Mesenchymal stem cell (in vitro differentiated cells and primary cell): ENCODE data around the gene KIF17.

Experiments used
- DNase-seq: peaks from one replicate; pipeline ENCODE4 v3.0.0-alpha.2; 2013
- H2AFZ ChIP-seq: one replicate; pipeline ENCODE4 v1.6.1; 2013; ENCODE audit warnings: low read depth, mild to moderate bottlenecking, control low read depth, inconsistent platforms, low read length, moderate library complexity
- H2AK5ac ChIP-seq: 2 replicates; pipeline ENCODE4 v1.6.1; 2013; ENCODE audit warnings: low read length, moderate library complexity, mild to moderate bottlenecking, inconsistent platforms; ENCODE audit not compliant: severe bottlenecking
- H2BK120ac ChIP-seq: one replicate; pipeline ENCODE4 v1.6.1; 2013; ENCODE audit warnings: low read depth, mild to moderate bottlenecking, inconsistent platforms, low read length, moderate library complexity
- H2BK12ac ChIP-seq, 2 experiments: one replicate each; pipeline ENCODE4 v1.6.1; 2013; ENCODE audit warnings: inconsistent platforms in 2 of 2, low read length in 2 of 2, mild to moderate bottlenecking in 2 of 2, moderate library complexity in 2 of 2, control low read depth in 1 of 2
- H2BK15ac ChIP-seq: one replicate; pipeline ENCODE4 v1.6.1; 2013; ENCODE audit warnings: mild to moderate bottlenecking, low read depth, inconsistent platforms; ENCODE audit not compliant: poor library complexity, severe bottlenecking
- H2BK5ac ChIP-seq: 2 replicates; pipeline ENCODE4 v1.6.1; 2013; ENCODE audit warnings: low read depth, mild to moderate bottlenecking, low read length, control low read depth, inconsistent platforms; ENCODE audit not compliant: poor library complexity, severe bottlenecking
- H3K14ac ChIP-seq, 2 experiments: one replicate each; pipeline ENCODE4 v1.6.1; 2013; ENCODE audit warnings: inconsistent platforms in 2 of 2, low read length in 2 of 2, control low read depth in 1 of 2, mild to moderate bottlenecking in 1 of 2, moderate library complexity in 1 of 2
- H3K18ac ChIP-seq, 2 experiments: one replicate each; pipeline ENCODE4 v1.6.1; 2013; ENCODE audit warnings: inconsistent platforms in 2 of 2, low read length in 2 of 2, control low read depth in 1 of 2, low read depth in 1 of 2, mild to moderate bottlenecking in 1 of 2
- H3K23ac ChIP-seq, 2 experiments: one replicate each; pipeline ENCODE4 v1.6.1; 2013; ENCODE audit warnings: inconsistent platforms in 2 of 2, low read length in 2 of 2, mild to moderate bottlenecking in 2 of 2, moderate library complexity in 2 of 2, control low read depth in 1 of 2
- H3K27ac ChIP-seq: 2 replicates; pipeline ENCODE4 v1.5.1; 2013; ENCODE audit warnings: mild to moderate bottlenecking, moderate library complexity, low read length, control low read depth, inconsistent platforms; ENCODE audit not compliant: poor library complexity, severe bottlenecking
- H3K27me3 ChIP-seq, 2 experiments: 2 replicates each; pipeline versions ENCODE4 v1.6.1 to v1.7.0; 2013; ENCODE audit warnings: low read length in 2 of 2, mild to moderate bottlenecking in 2 of 2, moderate library complexity in 2 of 2, control low read depth in 1 of 2, inconsistent platforms in 1 of 2; ENCODE audit not compliant: control insufficient read depth in 1 of 2, insufficient read depth in 1 of 2
- H3K36me3 ChIP-seq, 2 experiments: 2 replicates each; pipeline versions ENCODE4 v1.6.1 to v1.7.0; 2013; ENCODE audit warnings: low read length in 2 of 2, control low read depth in 1 of 2, inconsistent platforms in 1 of 2, low read depth in 1 of 2, mild to moderate bottlenecking in 1 of 2; ENCODE audit not compliant: insufficient read depth in 2 of 2, control insufficient read depth in 1 of 2
- H3K4ac ChIP-seq, 2 experiments: one replicate each; pipeline ENCODE4 v1.6.1; 2013; ENCODE audit warnings: inconsistent platforms in 2 of 2, low read length in 2 of 2, mild to moderate bottlenecking in 2 of 2, moderate library complexity in 2 of 2, control low read depth in 1 of 2, low read depth in 1 of 2
- H3K4me1 ChIP-seq: 2 replicates; pipeline ENCODE4 v1.6.1; 2013; ENCODE audit warnings: low read depth, low read length, control low read depth; ENCODE audit not compliant: control insufficient read depth, insufficient read depth
- H3K4me2 ChIP-seq: 2 replicates; pipeline ENCODE4 v1.6.1; 2013; ENCODE audit warnings: low read length, mild to moderate bottlenecking, inconsistent platforms; ENCODE audit not compliant: poor library complexity, severe bottlenecking
- H3K4me3 ChIP-seq, 2 experiments: 2 replicates each; pipeline versions ENCODE4 v1.5.1 to v1.7.0; 2013; ENCODE audit warnings: low read length in 2 of 2, mild to moderate bottlenecking in 2 of 2, control low read depth in 1 of 2, low read depth in 1 of 2; ENCODE audit not compliant: insufficient read depth in 1 of 2
- H3K79me1 ChIP-seq: replicated peaks from 2 replicates; pipeline ENCODE4 v1.6.1; 2013; ENCODE audit warnings: mild to moderate bottlenecking, control low read depth, low read length, inconsistent platforms; ENCODE audit not compliant: poor library complexity, severe bottlenecking
- H3K9ac ChIP-seq: 2 replicates; pipeline ENCODE4 v1.7.0; 2013; ENCODE audit warnings: mild to moderate bottlenecking, low read length, moderate library complexity
- H3K9me3 ChIP-seq: 2 replicates; pipeline ENCODE4 v1.7.0; 2013; ENCODE audit warnings: mild to moderate bottlenecking, low read length; ENCODE audit not compliant: control insufficient read depth
- H4K8ac ChIP-seq: one replicate; pipeline ENCODE4 v1.6.1; 2013; ENCODE audit warnings: inconsistent platforms, mild to moderate bottlenecking, low read length, moderate library complexity
- H4K91ac ChIP-seq: one replicate; pipeline ENCODE4 v1.6.1; 2013; ENCODE audit warnings: mild to moderate bottlenecking, low read length, inconsistent platforms
- WGBS: methylation state at CpG from one replicate; pipeline ENCODE4 v1.1.7; 2013; ENCODE audit warnings: mixed read lengths; 5-methylcytosine and 5-hydroxymethylcytosine counted together

Gene KIF17

GRCh38 chr1:20640183-20640597, 77.6 kb downstream of the KIF17 start:
- Histone ChIP-seq H2AK5ac (no peak overlapping the region), H3K27me3 (no peaks in the 10 kb centered on the region), H3K79me1 (peaks cover 17% of the 10 kb centered on the region), H3K23ac (no peak overlapping the region), H3K18ac (no peak overlapping the region), H3K4ac (peak overlapping the region in 1 of 2 experiments; percentile 9), H3K36me3 (peaks cover 70 to 85% of the 10 kb centered on the region in 2 experiments), H4K91ac (no peak overlapping the region), H2BK12ac (no peak overlapping the region), H3K4me2 (no peak overlapping the region), H2BK120ac (no peak overlapping the region), H2AFZ (no peak overlapping the region), H3K27ac (no peak overlapping the region), H3K4me3 (no peak overlapping the region), H3K9me3 (no peaks in the 10 kb centered on the region), H3K4me1 (peaks cover 1% of the 10 kb centered on the region), H2BK15ac (no peak overlapping the region), H2BK5ac (no peak overlapping the region), H4K8ac (no peak overlapping the region), H3K14ac (no peak overlapping the region), H3K9ac (no peak overlapping the region)
- WGBS: 28% methylated on average over 4 of the region's 6 CpGs
- peak; percentile 57 for DNase-seq

GRCh38 chr1:20636785-20637347, 80.9 kb downstream of the KIF17 start:
- H2BK12ac ChIP-seq: no peak overlapping the region
- H3K4me3 ChIP-seq: no peak overlapping the region
- H2AFZ ChIP-seq: no peak overlapping the region
- no peak overlapping the region for H3K23ac ChIP-seq
- no peak overlapping the region for H2BK15ac ChIP-seq
- peaks cover 48 to 53% of the 10 kb centered on the region in 2 experiments for H3K36me3 ChIP-seq
- no peaks in the 10 kb centered on the region for H3K9me3 ChIP-seq
- WGBS: 93% methylated on average over 8 of the region's 8 CpGs
- no peak overlapping the region for H3K27ac ChIP-seq
- H3K9ac ChIP-seq: no peak overlapping the region
- H3K18ac ChIP-seq: no peak overlapping the region
- H2BK120ac ChIP-seq: no peak overlapping the region
- no peak overlapping the region for H3K4me2 ChIP-seq
- no peak overlapping the region for H3K4ac ChIP-seq
- no peak overlapping the region for H2AK5ac ChIP-seq
- H4K8ac ChIP-seq: no peak overlapping the region
- H2BK5ac ChIP-seq: no peak overlapping the region
- peaks cover 19% of the 10 kb centered on the region for H3K79me1 ChIP-seq
- peaks cover 8% of the 10 kb centered on the region for H3K4me1 ChIP-seq
- H3K14ac ChIP-seq: no peak overlapping the region
- H3K27me3 ChIP-seq: no peaks in the 10 kb centered on the region
- no peak for DNase-seq
- H4K91ac ChIP-seq: no peak overlapping the region

DNA sequence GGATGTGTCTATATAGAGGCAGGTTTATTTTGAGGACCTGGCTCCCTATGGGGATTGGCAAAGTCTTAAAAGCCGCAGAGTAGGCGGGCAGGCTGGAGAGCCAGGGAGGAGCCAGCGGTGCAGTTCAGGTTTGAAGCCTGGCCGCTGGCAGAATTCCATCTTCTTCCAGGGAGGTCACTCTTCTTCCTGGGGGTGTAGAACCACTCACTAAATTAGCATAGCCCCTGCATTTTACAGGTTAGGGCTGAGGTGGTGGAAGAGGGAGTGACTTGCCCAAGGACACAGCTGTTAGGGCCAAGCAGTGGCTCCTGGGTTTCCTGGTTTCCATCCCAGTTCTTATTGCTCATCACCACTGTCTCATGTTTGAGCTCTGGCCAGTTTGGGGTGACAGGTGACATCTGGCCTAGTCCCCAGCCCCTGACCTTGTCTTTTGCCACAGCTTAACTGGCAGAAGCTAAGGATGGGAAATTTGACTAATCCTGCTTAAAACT, 83.2 kb downstream of the KIF17 start:
- 14% methylated on average over 4 of the region's 4 CpGs for WGBS
- Histone ChIP-seq H2AFZ (no peak overlapping the region), H3K36me3 (peaks cover 28 to 32% of the 10 kb centered on the region in 2 experiments), H2BK12ac (no peak overlapping the region), H3K27me3 (no peaks in the 10 kb centered on the region), H3K27ac (no peak overlapping the region), H2BK120ac (no peak overlapping the region), H3K4me2 (peak overlapping the region; percentile 87), H3K4me3 (peak overlapping the region in 1 of 2 experiments; percentile 83), H2BK5ac (no peak overlapping the region), H4K8ac (no peak overlapping the region), H3K79me1 (peaks cover 11% of the 10 kb centered on the region), H3K4me1 (peaks cover 8% of the 10 kb centered on the region), H3K9me3 (no peaks in the 10 kb centered on the region), H2BK15ac (no peak overlapping the region), H3K9ac (peak overlapping the region; percentile 80), H3K18ac (no peak overlapping the region), H4K91ac (no peak overlapping the region), H3K4ac (no peak overlapping the region), H3K14ac (no peak overlapping the region), H2AK5ac (no peak overlapping the region), H3K23ac (no peak overlapping the region)
- peak; percentile 54 for DNase-seq

- Histone ChIP-seq H3K79me1 (peaks cover 11% of the 10 kb centered on the region), H3K4me3 (peak overlapping the region; percentile 37 to 83), H3K18ac (no peak overlapping the region), H3K14ac (no peak overlapping the region), H3K23ac (no peak overlapping the region), H3K4me2 (peak overlapping the region; percentile 87), H4K8ac (peak overlapping the region; percentile 45), H3K27me3 (no peaks in the 10 kb centered on the region), H3K9ac (peak overlapping the region; percentile 80), H4K91ac (no peak overlapping the region), H3K4me1 (peaks cover 8% of the 10 kb centered on the region), H2BK12ac (no peak overlapping the region), H3K36me3 (peaks cover 23 to 27% of the 10 kb centered on the region in 2 experiments), H3K9me3 (no peaks in the 10 kb centered on the region), H2BK5ac (no peak overlapping the region), H2BK120ac (no peak overlapping the region), H2AFZ (peak overlapping the region; percentile 72), H3K4ac (no peak overlapping the region), H3K27ac (peak overlapping the region; percentile 35), H2BK15ac (no peak overlapping the region), H2AK5ac (no peak overlapping the region)
- no peak for DNase-seq
- 1% methylated on average over 11 of the region's 11 CpGs for WGBS
Observed at GRCh38 chr1:20634065-20634593, 83.7 kb downstream of the KIF17 start.
